DOHH2 (cell line): Measurements from ENCODE around the gene ILK.

Experiments used
- H3F3A ChIP-seq: fragments of 200-600 bp; sonication (generic), shearing (Covaris generic); 2 replicates; pipeline ENCODE4 v1.6.0; 2016; ENCODE audit warnings: antibody characterized with exemption, mild to moderate bottlenecking; ENCODE audit not compliant: control insufficient read depth, insufficient read depth
- H3K27ac ChIP-seq: fragments of 200-600 bp; sonication (generic); 2 replicates; pipeline ENCODE4 v1.5.1; 2014; ENCODE audit warnings: low read depth, mild to moderate bottlenecking, low read length, moderate library complexity
- H3K27me3 ChIP-seq: fragments of 200-600 bp; sonication (generic); 2 replicates; pipeline ENCODE4 v1.6.1; 2014; ENCODE audit warnings: mild to moderate bottlenecking, low read length, mixed read lengths; ENCODE audit not compliant: control insufficient read depth
- H3K36me3 ChIP-seq: fragments of 200-600 bp; sonication (generic); 2 replicates; pipeline ENCODE4 v1.6.1; 2014; ENCODE audit warnings: mild to moderate bottlenecking, low read length, moderate library complexity, mixed read lengths; ENCODE audit not compliant: control insufficient read depth
- H3K4me1 ChIP-seq: fragments of 200-600 bp; sonication (generic); 2 replicates; pipeline ENCODE4 v1.6.1; 2014; ENCODE audit warnings: mild to moderate bottlenecking, low read length, mixed read lengths; ENCODE audit not compliant: control insufficient read depth
- H3K4me2 ChIP-seq: fragments of 200-600 bp; sonication (generic); 2 replicates; pipeline ENCODE4 v1.6.0; 2014; ENCODE audit warnings: mild to moderate bottlenecking, low read length, moderate library complexity
- H3K4me3 ChIP-seq: fragments of 200-600 bp; sonication (generic); 2 replicates; pipeline ENCODE4 v1.5.1; 2014; ENCODE audit warnings: mild to moderate bottlenecking, low read length, mixed read lengths
- H3K79me2 ChIP-seq: fragments of 200-600 bp; sonication (generic); 2 replicates; pipeline ENCODE4 v1.6.1; 2014; ENCODE audit warnings: mild to moderate bottlenecking, low read length, mixed read lengths; ENCODE audit not compliant: control insufficient read depth
- H3K9me2 ChIP-seq: fragments of 200-600 bp; sonication (generic); replicated peaks from 2 replicates; pipeline ENCODE4 v1.6.1; 2014; ENCODE audit warnings: mild to moderate bottlenecking, low read length, mixed read lengths; ENCODE audit not compliant: control insufficient read depth
- H3K9me3 ChIP-seq: fragments of 200-600 bp; sonication (generic); 2 replicates; pipeline ENCODE4 v1.6.1; 2014; ENCODE audit warnings: antibody characterized with exemption, low read length, mixed read lengths; ENCODE audit not compliant: control insufficient read depth, insufficient read depth
- H4K20me1 ChIP-seq: fragments of 200-600 bp; sonication (generic); 2 replicates; pipeline ENCODE4 v1.6.0; 2014; ENCODE audit warnings: low read depth, mild to moderate bottlenecking, antibody characterized with exemption, low read length, moderate library complexity; ENCODE audit not compliant: control insufficient read depth, insufficient read depth
- CTCF ChIP-seq: fragments of 200-600 bp; sonication (generic); IDR thresholded peaks from one replicate; pipeline ENCODE4 v1.5.1; 2014; ENCODE audit warnings: antibody characterized with exemption, mild to moderate bottlenecking, low read depth, low read length; ENCODE audit not compliant: poor library complexity, severe bottlenecking
- EZH2phosphoT487 ChIP-seq: fragments of 200-600 bp; sonication (generic); IDR thresholded peaks from 2 replicates; pipeline ENCODE4 v1.6.1; 2017; ENCODE audit warnings: borderline replicate concordance, mild to moderate bottlenecking, antibody characterized with exemption, low read length, moderate library complexity, mixed read lengths

The ILK gene

GRCh38 chr11:6614446-6614845, 10.9 kb downstream of the ILK start:
- Histone ChIP-seq H3K27me3 (no peaks in the 10 kb centered on the region), H3K36me3 (peaks cover 24% of the 10 kb centered on the region), H3K4me2 (no peak overlapping the region), H3F3A (peaks cover 5% of the 10 kb centered on the region; the same call in 1 of the 2 replicates), H3K79me2 (peaks cover 20% of the 10 kb centered on the region), H3K4me3 (no peak overlapping the region), H3K4me1 (peaks cover 35% of the 10 kb centered on the region), H3K9me3 (no peaks in the 10 kb centered on the region), H4K20me1 (no peaks in the 10 kb centered on the region), H3K27ac (no peak overlapping the region), H3K9me2 (no peaks in the 10 kb centered on the region)
- no peak for TF ChIP-seq EZH2phosphoT487
- TF ChIP-seq CTCF: no peak

GRCh38 chr11:6615046-6615445, 11.5 kb downstream of the ILK start:
- Histone ChIP-seq H3K79me2 (peaks cover 20% of the 10 kb centered on the region), H4K20me1 (no peaks in the 10 kb centered on the region), H3K4me2 (no peak overlapping the region), H3K27me3 (no peaks in the 10 kb centered on the region), H3K4me3 (no peak overlapping the region), H3K36me3 (peaks cover 18% of the 10 kb centered on the region), H3K9me3 (no peaks in the 10 kb centered on the region), H3K4me1 (peaks cover 41% of the 10 kb centered on the region), H3F3A (peaks cover 5% of the 10 kb centered on the region; the same call in 1 of the 2 replicates), H3K27ac (no peak overlapping the region), H3K9me2 (no peaks in the 10 kb centered on the region)
- TF ChIP-seq CTCF (no peak), EZH2phosphoT487 (no peak)

GRCh38 chr11:6615882-6616585, 12.5 kb downstream of the ILK start:
- Histone ChIP-seq H3K4me3 (no peak overlapping the region), H3K9me2 (no peaks in the 10 kb centered on the region), H3F3A (peaks cover 5% of the 10 kb centered on the region; the same call in 1 of the 2 replicates), H3K36me3 (peaks cover 8% of the 10 kb centered on the region), H4K20me1 (no peaks in the 10 kb centered on the region), H3K27me3 (no peaks in the 10 kb centered on the region), H3K27ac (no peak overlapping the region), H3K9me3 (no peaks in the 10 kb centered on the region), H3K79me2 (peaks cover 14% of the 10 kb centered on the region), H3K4me1 (peaks cover 34% of the 10 kb centered on the region), H3K4me2 (no peak overlapping the region)
- no peak for TF ChIP-seq CTCF
- no peak for TF ChIP-seq EZH2phosphoT487
